GM18526 (cell line): ENCODE results near the gene JAKMIP1.

ENCODE experiments used
- POLR2A ChIP-seq: IDR thresholded peaks from 3 replicates; pipeline ENCODE4 v1.6.1; 2011; ENCODE audit not compliant: insufficient read length; ENCODE audit errors: extremely low read depth

Gene JAKMIP1

DNA sequence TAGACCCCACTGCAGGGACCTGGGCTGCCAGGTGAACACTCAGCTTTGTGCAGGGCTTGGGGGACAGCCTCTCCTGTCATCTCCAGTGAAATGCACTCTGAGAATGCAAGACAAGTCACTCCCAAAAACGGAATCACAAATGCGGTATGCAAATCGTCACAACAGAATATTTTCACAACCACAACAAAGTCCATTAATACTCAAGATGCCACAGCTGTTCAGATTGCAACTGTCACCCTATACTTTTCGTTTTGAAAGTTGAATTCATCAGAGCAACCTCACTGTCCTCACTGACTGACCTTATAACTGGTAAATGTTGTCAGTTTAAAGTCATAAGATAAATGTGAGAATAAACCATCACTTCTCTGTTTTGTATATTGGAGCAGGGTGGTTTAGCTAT, 16.6 kb downstream of the JAKMIP1 start:
- TF ChIP-seq POLR2A = no peak

DNA sequence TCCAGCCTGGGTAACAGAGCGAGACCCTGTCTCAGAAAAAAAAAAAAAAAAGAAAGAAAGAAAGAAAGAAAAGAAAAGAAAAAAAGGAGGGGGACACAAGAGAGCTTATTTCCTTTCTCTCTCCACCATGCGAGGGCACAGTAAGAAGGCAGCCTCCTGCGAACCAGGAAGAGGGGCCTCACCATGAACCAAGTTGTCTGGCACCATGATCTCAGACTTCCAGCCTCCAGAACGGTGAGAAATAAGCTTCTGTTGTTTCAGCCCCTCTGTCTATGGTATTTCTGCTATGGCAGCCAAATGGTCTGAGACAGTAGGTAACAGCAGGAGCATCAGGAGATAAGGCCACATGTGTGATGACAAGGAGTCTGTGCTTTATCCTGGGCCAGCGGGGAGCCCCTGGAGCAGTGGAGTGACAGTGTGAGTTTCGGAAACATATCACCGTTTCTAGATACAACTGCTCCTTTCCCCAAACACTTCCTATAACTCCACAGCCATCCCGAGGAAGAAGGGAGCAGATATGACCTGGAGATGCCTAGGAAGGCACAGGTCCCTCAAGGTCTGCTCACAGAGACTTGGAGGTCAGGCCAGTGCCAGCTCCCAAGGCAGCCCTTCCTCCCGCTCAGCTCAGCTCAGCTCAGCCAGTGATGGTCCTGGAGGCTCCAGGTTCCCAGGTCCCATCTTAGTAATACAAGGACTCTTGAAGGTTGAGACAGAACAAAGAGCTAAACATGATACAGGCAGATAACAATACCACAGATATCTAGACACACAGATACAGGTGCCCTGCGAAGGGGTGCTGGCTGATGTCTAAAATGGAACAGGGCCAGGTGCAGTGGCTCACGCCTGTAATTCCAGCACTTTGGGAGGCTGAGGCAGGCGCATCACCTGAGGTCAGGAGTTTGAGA, 17.7 kb downstream of the JAKMIP1 start:
- TF ChIP-seq POLR2A = no peak

DNA sequence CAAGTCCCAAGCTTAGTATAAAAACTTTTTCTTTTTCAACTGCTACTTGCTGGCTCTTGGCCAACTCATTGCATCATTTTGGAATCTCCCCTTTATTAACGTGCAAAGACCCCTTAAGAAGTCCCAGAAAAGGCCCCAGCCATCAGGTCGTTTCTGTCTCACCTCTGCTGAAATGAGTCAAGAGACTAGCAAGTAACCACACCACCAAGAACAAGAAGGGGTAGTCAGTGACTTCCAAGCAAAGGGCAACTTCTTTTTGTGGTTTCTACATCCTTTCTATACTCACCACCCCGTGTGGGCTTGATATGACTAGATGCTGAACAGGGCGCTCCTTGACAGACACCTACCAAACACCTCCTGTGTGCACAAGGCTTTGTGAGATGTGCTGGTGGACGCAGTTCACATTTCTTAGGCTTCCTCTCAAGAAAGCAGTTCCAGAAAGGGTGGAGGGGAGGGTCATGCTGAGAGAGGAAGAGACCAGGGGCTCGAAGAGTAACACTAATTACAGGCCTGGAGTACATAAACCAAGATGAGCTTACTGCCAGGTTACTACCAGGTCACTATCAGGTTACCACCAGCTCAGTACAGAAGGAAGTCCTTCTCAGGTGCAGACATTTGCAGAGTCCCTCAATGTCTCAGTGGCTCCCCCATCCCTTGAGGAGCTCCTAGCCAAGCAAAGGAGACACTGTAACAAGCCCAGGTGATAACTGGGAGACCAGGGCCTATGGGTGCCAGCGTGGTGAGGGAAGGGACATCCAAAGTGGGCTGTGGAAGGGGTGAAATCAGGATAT, 19.3 kb downstream of the JAKMIP1 start:
- TF ChIP-seq POLR2A = peak; percentile 20

DNA sequence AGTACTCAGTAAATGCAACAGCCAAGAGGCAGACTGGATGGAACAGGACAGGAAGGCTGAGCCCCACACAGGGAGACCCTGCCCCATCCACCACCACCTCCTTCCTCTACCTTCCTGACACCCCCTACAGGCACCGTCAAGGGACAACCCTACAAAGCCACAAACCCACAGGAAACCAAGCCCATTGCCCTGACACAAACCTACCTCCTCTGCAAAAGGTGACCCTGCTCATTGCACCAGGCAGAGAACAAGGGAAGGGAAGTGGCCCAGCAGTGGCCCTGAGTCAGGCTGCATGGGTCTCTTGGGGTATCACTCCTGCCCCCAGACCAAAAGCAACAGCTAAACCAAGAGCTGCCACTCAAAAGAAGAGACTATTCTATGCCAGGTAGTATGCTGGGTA, 21.0 kb downstream of the JAKMIP1 start:
- no peak for TF ChIP-seq POLR2A

DNA sequence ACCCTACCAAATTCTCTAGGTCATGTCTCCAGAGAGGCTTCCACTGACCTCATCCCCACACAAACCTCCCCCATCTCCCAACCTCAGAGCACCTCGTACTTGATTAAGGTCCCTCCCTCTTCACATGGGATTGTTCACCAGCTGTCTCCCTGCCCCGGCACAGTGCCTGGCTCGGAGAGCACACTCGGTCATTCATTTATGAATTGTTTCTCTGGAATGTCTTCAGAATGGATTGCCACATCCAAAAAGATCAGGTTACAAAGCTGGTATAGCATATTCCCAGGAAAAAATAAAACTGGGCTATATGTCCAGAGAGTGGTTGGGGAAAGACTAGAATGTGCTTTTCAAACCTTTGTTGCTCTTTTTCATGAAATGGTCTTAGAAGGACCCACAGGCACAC, 21.6 kb downstream of the JAKMIP1 start:
- no peak for TF ChIP-seq POLR2A

DNA sequence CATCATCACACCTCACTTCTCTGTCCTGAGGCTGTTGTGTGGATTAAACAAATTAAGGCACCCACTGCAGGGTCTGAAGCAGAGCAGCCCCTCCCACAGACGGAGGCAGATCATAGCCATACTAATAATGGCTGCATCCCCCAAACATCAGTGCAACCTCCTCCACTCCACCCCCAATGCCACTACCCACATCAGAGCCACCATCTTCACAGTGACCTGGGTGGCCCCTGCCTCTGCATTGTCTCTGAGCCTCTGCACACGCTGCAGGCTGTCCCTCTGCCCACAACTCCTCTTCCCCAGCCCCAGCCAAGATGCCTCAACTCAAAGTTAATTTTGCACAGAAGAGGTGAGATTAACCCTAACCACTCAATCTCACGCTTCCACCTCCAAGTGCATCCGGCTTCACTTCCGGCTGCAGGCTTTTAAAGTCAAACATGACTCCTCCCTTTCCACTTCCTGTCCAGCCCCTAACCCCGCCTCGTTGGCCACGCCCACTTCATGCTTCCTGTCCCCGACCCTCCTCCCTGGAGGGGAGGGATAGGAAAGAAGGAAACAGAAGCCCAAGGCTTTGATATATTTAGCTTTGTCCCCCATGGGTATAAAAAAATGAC, 22.7 kb downstream of the JAKMIP1 start:
- TF ChIP-seq POLR2A = no peak

DNA sequence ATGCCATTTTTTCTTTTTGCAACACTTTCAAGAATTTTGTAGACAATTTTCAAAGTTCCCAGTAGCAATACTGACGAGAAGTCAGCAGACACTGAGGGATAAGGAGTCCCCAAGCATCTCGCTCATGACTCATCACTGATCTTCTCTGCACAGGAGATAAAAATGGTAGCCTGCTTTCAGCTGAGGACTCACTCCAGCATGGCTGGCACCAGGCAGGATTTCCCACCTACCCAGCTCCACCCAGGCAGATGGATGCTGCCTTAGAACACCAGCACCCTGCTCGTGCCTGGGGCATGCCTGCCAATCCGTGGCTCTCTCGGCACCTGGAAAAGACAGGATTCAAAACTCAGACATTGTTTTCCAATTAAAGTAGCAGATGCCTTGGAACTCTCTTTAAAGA, 24.9 kb downstream of the JAKMIP1 start:
- TF ChIP-seq POLR2A = no peak

DNA sequence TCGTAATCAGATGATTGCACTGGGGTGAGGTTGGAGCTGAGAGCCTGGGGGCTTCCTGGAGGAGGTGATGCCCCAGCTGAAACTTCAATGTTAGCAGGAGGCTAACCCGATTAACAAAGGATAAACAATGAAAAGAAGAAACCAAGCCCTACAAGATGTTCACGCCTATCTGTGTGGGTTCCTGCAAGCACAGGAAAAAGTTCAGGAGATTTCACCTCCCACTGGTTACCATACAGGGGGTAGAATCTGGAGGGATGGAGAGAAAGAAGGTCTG, 27.5 kb downstream of the JAKMIP1 start:
- TF ChIP-seq POLR2A = no peak

DNA sequence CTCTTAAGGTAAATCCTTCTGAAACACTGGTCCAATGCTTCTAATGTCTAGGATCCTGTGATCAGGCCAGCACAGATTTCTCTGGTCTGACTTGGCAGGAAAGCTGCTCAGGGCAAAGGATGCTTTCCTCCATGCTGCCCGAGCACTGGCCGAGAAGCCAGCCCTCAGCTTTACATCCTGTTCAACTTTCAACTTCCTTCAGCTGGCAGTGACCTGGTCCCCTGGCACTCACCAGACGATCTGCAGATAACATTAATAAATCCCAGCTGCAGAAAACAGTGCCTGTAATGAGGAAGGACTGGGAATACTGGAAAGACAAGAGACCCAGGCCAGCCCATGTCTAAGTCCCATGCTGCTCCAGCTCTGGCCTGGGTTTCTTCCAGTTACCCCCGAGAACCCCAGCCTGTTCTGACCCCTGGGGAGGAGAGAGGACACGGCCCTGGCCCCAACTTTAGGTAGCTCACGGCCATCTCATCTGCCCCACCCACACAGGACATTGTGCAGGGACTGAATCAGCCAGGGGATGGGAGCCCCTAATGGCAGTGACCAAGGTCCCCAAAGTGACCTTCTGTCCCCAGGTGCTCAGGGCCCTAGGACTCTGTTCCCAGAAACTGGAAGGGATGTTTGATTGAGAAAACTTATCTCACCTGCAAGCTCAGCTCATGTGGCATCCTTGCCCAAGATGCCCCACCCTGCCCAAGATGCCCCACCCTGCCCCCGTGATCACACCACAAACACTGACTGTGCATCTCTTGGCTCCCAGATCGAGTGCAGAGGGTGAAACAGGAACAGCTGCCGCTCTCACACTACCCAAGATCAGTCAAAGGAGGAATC, 28.0 kb downstream of the JAKMIP1 start:
- TF ChIP-seq POLR2A = no peak

DNA sequence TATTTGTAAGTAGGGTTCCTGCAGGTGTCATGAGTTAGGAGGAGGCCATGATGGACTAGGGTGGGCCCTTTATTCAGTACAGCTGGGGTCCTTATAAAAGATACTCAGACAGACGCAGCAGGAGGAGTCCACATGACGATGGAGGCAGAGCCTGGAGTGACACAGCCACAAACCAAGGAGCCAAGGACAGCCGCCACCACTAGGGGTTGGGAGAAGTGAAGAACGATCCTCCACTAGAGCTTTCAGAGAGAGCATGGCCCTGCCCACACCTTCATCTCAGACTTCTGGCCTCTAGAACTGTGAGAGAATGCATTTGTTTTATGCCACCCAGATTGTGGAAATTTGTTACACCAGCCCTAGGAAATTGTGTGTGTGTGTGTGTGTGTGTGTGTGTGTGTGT, 31.1 kb downstream of the JAKMIP1 start:
- TF ChIP-seq POLR2A = no peak

DNA sequence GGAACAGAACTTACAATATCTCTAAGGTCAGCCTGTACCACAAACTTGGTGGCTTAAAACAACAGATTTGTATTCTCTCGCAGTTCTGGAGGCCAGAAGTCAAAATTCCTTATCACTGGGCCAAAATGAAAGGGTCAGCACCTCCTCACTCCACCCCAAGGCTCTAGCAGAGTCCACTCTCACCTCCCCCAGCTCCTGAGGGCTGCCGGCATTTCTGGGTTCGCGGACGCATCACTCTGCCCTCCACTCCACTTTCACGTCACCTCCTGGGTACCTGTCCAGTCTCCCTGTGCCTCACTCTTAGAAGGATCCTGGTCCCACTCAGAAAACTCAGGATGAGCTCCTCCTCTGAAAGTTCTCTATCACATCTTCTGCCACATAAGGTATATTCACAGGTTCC, 34.6 kb downstream of the JAKMIP1 start:
- TF ChIP-seq POLR2A = no peak

DNA sequence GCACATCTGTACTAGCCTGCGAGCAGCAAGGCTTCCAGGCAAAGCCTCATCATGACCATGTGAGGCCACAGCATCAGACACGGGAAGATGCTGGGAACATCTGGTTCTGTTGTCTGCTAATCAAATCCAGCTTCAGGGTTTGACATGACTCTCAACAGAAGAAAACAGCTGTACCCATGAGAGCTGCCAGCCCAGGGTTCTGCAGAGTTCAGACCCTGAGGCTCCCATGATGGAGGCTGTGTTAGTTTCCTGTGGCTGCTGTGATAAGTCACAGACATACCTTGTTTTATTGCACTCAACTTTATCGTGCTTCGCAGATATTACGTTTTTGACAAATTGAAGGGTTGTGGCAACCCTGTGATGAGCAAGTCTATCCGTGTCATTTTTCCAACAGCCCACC, 37.5 kb downstream of the JAKMIP1 start:
- no peak for TF ChIP-seq POLR2A

DNA sequence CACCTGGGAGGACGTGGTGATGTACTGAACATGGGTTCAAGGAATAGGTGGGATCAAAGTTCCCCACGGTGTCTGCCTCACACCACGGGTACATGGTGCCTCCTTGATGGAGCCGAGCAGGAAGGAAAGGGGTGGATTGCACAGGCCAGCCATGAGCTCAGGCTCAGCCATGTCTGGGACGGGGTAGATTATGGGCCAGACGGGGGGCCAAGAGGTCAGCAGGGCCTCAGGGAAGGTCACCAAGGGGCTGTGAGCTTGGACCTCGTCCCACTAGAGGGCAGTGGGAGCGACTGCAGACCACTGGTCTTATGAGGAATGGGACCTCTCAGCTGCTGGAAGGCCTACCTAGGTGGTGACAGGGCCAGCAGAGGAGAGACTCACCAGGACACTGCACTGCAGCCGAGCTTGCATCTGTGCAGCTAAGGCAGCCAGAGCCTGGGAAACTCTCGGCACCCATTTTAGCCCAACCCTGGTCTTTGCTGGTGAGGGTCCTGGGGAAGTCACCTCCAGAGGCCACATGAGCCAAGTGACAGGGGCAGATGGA, 38.4 kb downstream of the JAKMIP1 start:
- TF ChIP-seq POLR2A = no peak

DNA sequence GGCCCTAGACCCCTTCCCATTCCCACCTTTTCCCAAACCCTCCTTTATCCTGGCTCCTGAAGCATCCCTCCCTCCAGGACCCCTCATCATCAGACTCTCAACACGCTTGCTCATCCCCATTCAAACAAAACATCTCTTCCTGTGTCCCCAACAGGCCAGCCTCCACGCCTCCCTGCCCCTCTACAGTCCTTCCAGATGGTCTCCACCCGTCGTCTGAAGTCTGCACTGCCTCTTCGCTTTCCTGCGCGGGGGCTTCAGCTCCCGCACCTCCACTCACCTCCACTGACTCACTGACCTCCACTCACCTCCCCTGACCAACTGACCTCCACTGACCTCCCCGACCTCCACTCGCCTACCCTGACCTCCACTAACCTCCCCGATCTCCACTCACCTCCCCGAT, 39.8 kb downstream of the JAKMIP1 start:
- TF ChIP-seq POLR2A = no peak

DNA sequence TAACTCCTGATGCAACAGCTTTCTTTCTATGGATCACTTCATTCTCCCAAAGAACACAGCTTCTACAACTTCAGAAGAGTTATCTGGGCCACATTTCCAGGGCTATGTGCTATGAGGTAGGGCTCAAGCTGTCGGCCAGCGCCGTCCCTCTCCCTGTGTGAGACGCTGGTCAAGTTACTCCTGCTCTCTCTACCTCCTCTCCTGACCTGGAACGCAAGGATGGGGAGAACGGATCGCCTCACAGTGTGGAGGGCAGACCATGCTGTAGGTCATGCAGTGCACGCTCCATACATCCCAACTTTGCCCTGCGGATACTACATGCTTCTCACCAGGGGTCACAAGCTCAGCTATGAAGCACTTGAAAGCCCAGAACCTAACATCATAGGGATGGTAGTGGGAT, 42.4 kb downstream of the JAKMIP1 start:
- TF ChIP-seq POLR2A = no peak
